BE2C (cell line): ENCODE measurements around the gene SLC26A1.
"Not testable (repeated sequence)": the region's sequence is repeated elsewhere in the genome, so short reads cannot be mapped to it uniquely, and the experiment has no call there.

Experiments used
- DNase-seq: peaks from one replicate; pipeline ENCODE4 v3.0.0-alpha.2; 2020
- H3K27me3 ChIP-seq: fragments of 250-450 bp; sonication (Bioruptor Pico); 2 replicates; pipeline ENCODE4 v1.5.1; 2020; ENCODE audit warnings: mild to moderate bottlenecking
- H3K36me3 ChIP-seq: fragments of 250-450 bp; sonication (Bioruptor Pico); 2 replicates; pipeline ENCODE4 v1.5.1; 2020; ENCODE audit warnings: mild to moderate bottlenecking
- H3K4me1 ChIP-seq: fragments of 250-450 bp; sonication (Bioruptor Pico); 2 replicates; pipeline ENCODE4 v1.5.1; 2020
- H3K4me3 ChIP-seq: 2 replicates; pipeline ENCODE4 v1.5.1; 2011; ENCODE audit warnings: low read depth, low read length
- H3K9me3 ChIP-seq: fragments of 250-450 bp; sonication (Bioruptor Pico); 2 replicates; pipeline ENCODE4 v1.5.1; 2020
- CTCF ChIP-seq: IDR thresholded peaks from 2 replicates; pipeline ENCODE4 v1.5.1; 2012; ENCODE audit warnings: mild to moderate bottlenecking, low read depth, low read length

Gene SLC26A1

GRCh38 chr4:978957-979701 is 14.1 kb downstream of the SLC26A1 start:
- no peak for TF ChIP-seq CTCF
- no peak for DNase-seq

GRCh38 chr4:976016-976415 is 17.2 kb downstream of the SLC26A1 start:
- H3K36me3 ChIP-seq, H3K4me1 ChIP-seq, DNase-seq, H3K9me3 ChIP-seq, H3K4me3 ChIP-seq: not testable (repeated sequence)
- peaks cover 21% of the 10 kb centered on the region for H3K27me3 ChIP-seq

More at GRCh38 chr4:978957-979701, 14.1 kb downstream of the SLC26A1 start:
- Histone ChIP-seq H3K9me3 (no peaks in the 10 kb centered on the region), H3K4me3 (no peak overlapping the region), H3K36me3 (no peaks in the 10 kb centered on the region), H3K4me1 (no peaks in the 10 kb centered on the region), H3K27me3 (no peaks in the 10 kb centered on the region)

- no peaks in the 10 kb centered on the region for H3K9me3 ChIP-seq
- no peak overlapping the region for H3K4me3 ChIP-seq
- no peak for TF ChIP-seq CTCF
- no peaks in the 10 kb centered on the region for H3K36me3 ChIP-seq
- H3K4me1 ChIP-seq, result no peaks in the 10 kb centered on the region
- DNase-seq, result no peak
- peaks cover 33% of the 10 kb centered on the region for H3K27me3 ChIP-seq
Measured at GRCh38 chr4:974668-975067, 18.5 kb downstream of the SLC26A1 start.

- TF ChIP-seq CTCF, result no peak
- H3K4me3 ChIP-seq, result peak within 1 kb of the TSS; percentile 56
- H3K36me3 ChIP-seq, result no peaks in the 10 kb centered on the region
- DNase-seq, result peak; percentile 89
- H3K4me1 ChIP-seq, result no peaks in the 10 kb centered on the region
- H3K9me3 ChIP-seq, result no peaks in the 10 kb centered on the region
- H3K27me3 ChIP-seq, result peaks cover 39% of the 10 kb centered on the region
Measured at GRCh38 chr4:973431-974397, 19.5 kb downstream of the SLC26A1 start, which contains the start of gene DGKQ. TSS of gene DGKQ (minus strand) at chr4:973569. CDS start at chr4:973482, 87 bp downstream.

- no peak for TF ChIP-seq CTCF
Measured at GRCh38 chr4:972651-973424, 20.4 kb downstream of the SLC26A1 start.

More at GRCh38 chr4:972651-973424, 20.4 kb downstream of the SLC26A1 start:
- no peaks in the 10 kb centered on the region for H3K36me3 ChIP-seq
- H3K4me3 ChIP-seq, result peak overlapping the region; percentile 56
- DNase-seq, result no peak
- no peaks in the 10 kb centered on the region for H3K9me3 ChIP-seq
- no peaks in the 10 kb centered on the region for H3K4me1 ChIP-seq
- peaks cover 46% of the 10 kb centered on the region for H3K27me3 ChIP-seq
